Measurements from ENCODE around the gene MAP1B. TPM values are rescaled to one million over a fixed set of nuclear protein-coding genes. Genes with fewer than 3 reads are reported as not detected.

The MAP1B gene
- total RNA-seq, 1 donor from 2014 or later = 84.4 TPM

DNA sequence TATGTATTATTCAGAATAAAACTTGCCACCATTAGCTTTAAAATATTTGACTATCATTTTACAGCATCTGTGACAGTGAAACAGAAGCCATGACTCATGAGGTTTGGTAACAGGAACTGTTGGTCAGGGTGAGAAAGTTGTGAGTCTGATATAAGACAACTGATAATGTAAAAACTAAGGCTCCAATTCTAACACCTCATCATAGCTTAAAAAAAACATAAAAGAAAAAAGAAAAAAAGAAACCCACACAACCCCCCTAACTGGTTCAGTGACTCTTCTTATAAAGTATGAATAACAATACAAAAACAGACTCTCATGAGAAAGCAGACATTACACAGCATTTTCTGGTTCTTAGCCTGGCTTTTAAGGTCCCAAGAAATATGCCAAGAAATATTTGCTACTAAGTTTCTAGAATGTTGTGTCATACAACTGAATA is 127.0 kb downstream of the MAP1B start:
- H3K27me3 ChIP-seq = no peaks in the 10 kb centered on the region
- Mint-ChIP-seq H3K27ac (no peak overlapping the region), H3K4me3 (no peak overlapping the region), H3K9me3 (no peaks in the 10 kb centered on the region), H3K27me3 (ENCODE audit: insufficient read depth, low read depth) (no peaks in the 10 kb centered on the region), H3K36me3 (peaks cover 19% of the 10 kb centered on the region), H3K4me1 (peaks cover 27% of the 10 kb centered on the region)
- H3K27ac ChIP-seq = no peak overlapping the region
- no peak for DNase-seq (ENCODE audit: low spot score)
- no peak overlapping the region for H3K4me3 ChIP-seq
- H2AFZ ChIP-seq (replicated peaks) = no peak overlapping the region
- H3K9me3 ChIP-seq (ENCODE audit: low read depth) = no peaks in the 10 kb centered on the region
- H4K20me1 ChIP-seq (ENCODE audit: low read depth) = no peaks in the 10 kb centered on the region
- peaks cover 15% of the 10 kb centered on the region for H3K4me1 ChIP-seq
- no peak overlapping the region for H3K9ac ChIP-seq
- no peaks in the 10 kb centered on the region for H3K36me3 ChIP-seq
- H3K4me2 ChIP-seq = no peak overlapping the region
- H3F3A ChIP-seq (ENCODE audit: low read depth) = peaks cover 5% of the 10 kb centered on the region
- TF ChIP-seq, protein P1, sequence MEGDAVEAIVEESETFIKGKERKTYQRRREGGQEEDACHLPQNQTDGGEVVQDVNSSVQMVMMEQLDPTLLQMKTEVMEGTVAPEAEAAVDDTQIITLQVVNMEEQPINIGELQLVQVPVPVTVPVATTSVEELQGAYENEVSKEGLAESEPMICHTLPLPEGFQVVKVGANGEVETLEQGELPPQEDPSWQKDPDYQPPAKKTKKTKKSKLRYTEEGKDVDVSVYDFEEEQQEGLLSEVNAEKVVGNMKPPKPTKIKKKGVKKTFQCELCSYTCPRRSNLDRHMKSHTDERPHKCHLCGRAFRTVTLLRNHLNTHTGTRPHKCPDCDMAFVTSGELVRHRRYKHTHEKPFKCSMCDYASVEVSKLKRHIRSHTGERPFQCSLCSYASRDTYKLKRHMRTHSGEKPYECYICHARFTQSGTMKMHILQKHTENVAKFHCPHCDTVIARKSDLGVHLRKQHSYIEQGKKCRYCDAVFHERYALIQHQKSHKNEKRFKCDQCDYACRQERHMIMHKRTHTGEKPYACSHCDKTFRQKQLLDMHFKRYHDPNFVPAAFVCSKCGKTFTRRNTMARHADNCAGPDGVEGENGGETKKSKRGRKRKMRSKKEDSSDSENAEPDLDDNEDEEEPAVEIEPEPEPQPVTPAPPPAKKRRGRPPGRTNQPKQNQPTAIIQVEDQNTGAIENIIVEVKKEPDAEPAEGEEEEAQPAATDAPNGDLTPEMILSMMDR (IDR thresholded peaks at IDR 0.05) = no peak
- TF ChIP-seq EZH2 (IDR thresholded peaks at IDR 0.05) (no peak), EZH2phosphoT487 (IDR thresholded peaks at IDR 0.05) (no peak)
- peaks cover 4% of the 10 kb centered on the region for H3K79me2 ChIP-seq (ENCODE audit: low read depth)

DNA sequence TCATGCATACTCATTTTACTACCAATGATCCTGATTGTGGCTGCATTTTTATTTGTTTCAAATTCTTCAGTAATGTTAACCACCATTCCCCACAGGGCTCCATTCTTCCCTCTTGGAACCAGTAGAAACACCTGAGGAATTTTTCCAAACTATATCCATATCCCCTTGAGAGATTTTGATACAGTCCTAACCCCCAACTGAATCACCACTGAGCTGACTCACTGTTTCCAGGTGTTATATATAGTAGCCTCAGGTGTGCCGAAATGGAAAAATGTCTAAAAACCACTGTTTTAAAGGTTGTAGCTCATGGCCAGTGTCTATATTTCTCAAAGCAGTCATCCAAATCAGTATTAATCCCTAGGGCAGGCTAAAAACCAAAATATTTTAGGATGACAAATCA is 127.6 kb downstream of the MAP1B start:
- no peak overlapping the region for H3K4me2 ChIP-seq
- no peaks in the 10 kb centered on the region for H3K36me3 ChIP-seq
- TF ChIP-seq EZH2 (IDR thresholded peaks at IDR 0.05) (no peak), EZH2phosphoT487 (IDR thresholded peaks at IDR 0.05) (no peak)
- TF ChIP-seq, protein P1 (IDR thresholded peaks at IDR 0.05) = no peak
- no peak for DNase-seq (ENCODE audit: low spot score)
- no peak overlapping the region for H3K27ac Mint-ChIP-seq
- H3K27me3 ChIP-seq = no peaks in the 10 kb centered on the region
- peaks cover 21% of the 10 kb centered on the region for H3K4me1 ChIP-seq
- no peaks in the 10 kb centered on the region for H3K9me3 ChIP-seq (ENCODE audit: low read depth)
- H3K27ac ChIP-seq = no peak overlapping the region
- no peaks in the 10 kb centered on the region for H3K27me3 Mint-ChIP-seq (ENCODE audit: insufficient read depth, low read depth)
- no peaks in the 10 kb centered on the region for H3K9me3 Mint-ChIP-seq
- peaks cover 9% of the 10 kb centered on the region for H3F3A ChIP-seq (ENCODE audit: low read depth)
- H3K79me2 ChIP-seq (ENCODE audit: low read depth) = peaks cover 9% of the 10 kb centered on the region
- H4K20me1 ChIP-seq (ENCODE audit: low read depth) = no peaks in the 10 kb centered on the region
- no peak overlapping the region for H3K4me3 ChIP-seq
- H3K4me1 Mint-ChIP-seq = peaks cover 28% of the 10 kb centered on the region
- H2AFZ ChIP-seq (replicated peaks) = no peak overlapping the region
- H3K9ac ChIP-seq = no peak overlapping the region
- no peak overlapping the region for H3K4me3 Mint-ChIP-seq
- H3K36me3 Mint-ChIP-seq = peaks cover 19% of the 10 kb centered on the region

DNA sequence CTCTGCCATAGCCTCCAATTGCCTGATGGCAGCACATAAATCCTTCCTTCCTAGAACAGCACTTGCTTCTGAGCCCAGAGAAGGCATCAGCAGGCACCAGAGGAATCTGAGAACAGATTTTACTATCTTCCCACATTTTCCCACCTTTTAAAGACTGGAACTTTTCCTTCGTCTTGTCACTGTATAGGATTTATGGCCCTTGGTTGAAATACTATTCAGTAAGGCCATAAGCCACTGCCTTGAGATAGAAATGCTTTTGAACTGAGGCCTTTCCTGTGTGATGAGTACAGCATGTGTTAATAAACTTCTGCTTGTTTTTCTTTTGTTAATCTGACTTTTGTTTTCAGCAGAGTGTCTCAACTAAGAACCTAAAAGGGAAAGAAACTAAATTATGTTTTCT is 128.4 kb downstream of the MAP1B start:
- Histone ChIP-seq H3K27ac (no peak overlapping the region), H2AFZ (replicated peaks) (no peak overlapping the region), H3K27me3 (no peaks in the 10 kb centered on the region), H3K4me1 (peaks cover 28% of the 10 kb centered on the region), H3F3A (ENCODE audit: low read depth) (peaks cover 11% of the 10 kb centered on the region), H3K79me2 (ENCODE audit: low read depth) (peaks cover 16% of the 10 kb centered on the region), H3K9me3 (ENCODE audit: low read depth) (no peaks in the 10 kb centered on the region), H4K20me1 (ENCODE audit: low read depth) (peaks cover 3% of the 10 kb centered on the region), H3K36me3 (no peaks in the 10 kb centered on the region), H3K4me2 (no peak overlapping the region), H3K9ac (no peak overlapping the region), H3K4me3 (no peak overlapping the region)
- no peak for DNase-seq (ENCODE audit: low spot score)
- Mint-ChIP-seq H3K27ac (no peak overlapping the region), H3K9me3 (no peaks in the 10 kb centered on the region), H3K36me3 (peaks cover 15% of the 10 kb centered on the region), H3K4me1 (peaks cover 33% of the 10 kb centered on the region), H3K27me3 (ENCODE audit: insufficient read depth, low read depth) (no peaks in the 10 kb centered on the region), H3K4me3 (no peak overlapping the region)
- TF ChIP-seq, protein P1 (IDR thresholded peaks at IDR 0.05) = no peak
- TF ChIP-seq EZH2 (IDR thresholded peaks at IDR 0.05) = no peak
- no peak for TF ChIP-seq EZH2phosphoT487 (IDR thresholded peaks at IDR 0.05)
